Thymus (tissue), 14 donors: ENCODE data around the gene KRTAP2-2. TPM values are rescaled to one million over a fixed set of nuclear protein-coding genes. Genes with fewer than 3 reads are reported as not detected.
"Not testable (repeated sequence)": the region's sequence is repeated elsewhere in the genome, so short reads cannot be mapped to it uniquely, and the experiment has no call there.

Experiments
- DNase-seq, 9 donors: peaks; one replicate each; pipeline ENCODE4 v3.0.0-alpha.2; 2013; ENCODE audit warnings: low spot score in 9 of 9, low read depth in 6 of 9, missing footprints in 1 of 9
- H3K27ac ChIP-seq, 2 donors: one replicate each; pipeline ENCODE4 v1.5.1; 2013; ENCODE audit warnings: control low read depth in 1 of 2, low read depth in 1 of 2, low read length in 1 of 2, mild to moderate bottlenecking in 1 of 2, moderate library complexity in 1 of 2
- H3K27me3 ChIP-seq, 2 donors: one replicate each; pipeline ENCODE4 v1.5.1; 2013; ENCODE audit warnings: low read length in 1 of 2; ENCODE audit not compliant: control insufficient read depth in 2 of 2, insufficient read depth in 1 of 2
- H3K36me3 ChIP-seq, 2 donors: one replicate each; pipeline ENCODE4 v1.5.1; 2013; ENCODE audit warnings: low read length in 1 of 2, mild to moderate bottlenecking in 1 of 2, moderate library complexity in 1 of 2; ENCODE audit not compliant: control insufficient read depth in 2 of 2, insufficient read depth in 2 of 2
- H3K4me1 ChIP-seq, 2 donors: one replicate each; pipeline ENCODE4 v1.5.1; 2013; ENCODE audit warnings: low read length in 2 of 2; ENCODE audit not compliant: control insufficient read depth in 2 of 2, insufficient read depth in 2 of 2
- H3K4me3 ChIP-seq, 2 donors: one replicate each; pipeline ENCODE4 v1.5.1; 2013; ENCODE audit warnings: low read length in 2 of 2, control low read depth in 1 of 2, mild to moderate bottlenecking in 1 of 2
- H3K9me3 ChIP-seq, 2 donors: one replicate each; pipeline ENCODE4 v1.5.1; 2013; ENCODE audit warnings: low read length in 1 of 2, mild to moderate bottlenecking in 1 of 2; ENCODE audit not compliant: control insufficient read depth in 2 of 2, insufficient read depth in 1 of 2
- WGBS: extraction: QIAGEN DNeasy Blood & Tissue Kit; methylation state at CpG from one replicate; pipeline ENCODE4 v1.1.7; 2013; 5-methylcytosine and 5-hydroxymethylcytosine counted together
- long read RNA-seq, 10 donors: transcript quantifications; one replicate each; lab custom pipeline, GENCODE V29; 2026
- polyA plus RNA-seq: library from polyadenylated mRNA; stranded (reverse); fragments of 200-250 nt; gene quantifications from one replicate; pipeline ENCODE4 v1.2.3, GENCODE V29; 2013
- total RNA-seq: library from RNA; stranded (reverse); fragments of 120-200 nt; gene quantifications from one replicate; pipeline ENCODE4 v1.2.4, GENCODE V29; 2013
- donor health status: healthy.

KRTAP2-2 gene
- not detected for total RNA-seq
- not detected for polyA plus RNA-seq
- long read RNA-seq, donor 1, result 0 reads
- long read RNA-seq, donor 2, result 0 reads
- long read RNA-seq, donor 3, result 0 reads
- long read RNA-seq, donor 4, result 0 reads
- long read RNA-seq, donor 5, result 0 reads
- long read RNA-seq, donor 6, result 0 reads
- long read RNA-seq, donor 7, result 0 reads
- long read RNA-seq, donor 8, result 0 reads
- long read RNA-seq, donor 9, result 0 reads
- long read RNA-seq, donor 10, result 0 reads

DNA sequence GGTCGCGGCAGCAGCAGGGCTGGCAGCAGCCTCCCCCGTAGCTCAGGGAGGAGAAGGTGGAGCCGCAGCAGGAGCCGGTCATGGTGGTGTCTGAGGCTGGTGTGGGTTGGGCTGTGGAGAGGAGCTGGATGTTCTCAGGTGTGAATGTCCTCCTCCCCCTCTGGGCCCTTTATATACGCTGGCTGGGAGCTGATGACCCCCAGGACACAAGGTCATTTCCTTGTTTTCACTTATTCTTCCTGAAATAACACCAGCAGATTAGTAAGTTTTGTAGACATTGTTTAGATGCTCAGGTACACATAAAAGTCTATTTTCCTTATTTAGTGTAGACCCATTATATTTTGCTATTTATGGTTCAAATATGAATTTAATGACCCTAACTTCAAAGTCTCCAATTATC, at the start of gene KRTAP2-2:
Gene KRTAP2-2 (minus strand): TSS at position 101 of the 400 bp plus-strand sequence. CDS start 19 bp downstream, at position 82.
- H3K9me3 ChIP-seq, H3K36me3 ChIP-seq, H3K27me3 ChIP-seq, H3K27ac ChIP-seq, H3K4me3 ChIP-seq, H3K4me1 ChIP-seq, DNase-seq: not testable (repeated sequence)
- WGBS, result 97% methylated on average over 1 of the region's 6 CpGs

DNA sequence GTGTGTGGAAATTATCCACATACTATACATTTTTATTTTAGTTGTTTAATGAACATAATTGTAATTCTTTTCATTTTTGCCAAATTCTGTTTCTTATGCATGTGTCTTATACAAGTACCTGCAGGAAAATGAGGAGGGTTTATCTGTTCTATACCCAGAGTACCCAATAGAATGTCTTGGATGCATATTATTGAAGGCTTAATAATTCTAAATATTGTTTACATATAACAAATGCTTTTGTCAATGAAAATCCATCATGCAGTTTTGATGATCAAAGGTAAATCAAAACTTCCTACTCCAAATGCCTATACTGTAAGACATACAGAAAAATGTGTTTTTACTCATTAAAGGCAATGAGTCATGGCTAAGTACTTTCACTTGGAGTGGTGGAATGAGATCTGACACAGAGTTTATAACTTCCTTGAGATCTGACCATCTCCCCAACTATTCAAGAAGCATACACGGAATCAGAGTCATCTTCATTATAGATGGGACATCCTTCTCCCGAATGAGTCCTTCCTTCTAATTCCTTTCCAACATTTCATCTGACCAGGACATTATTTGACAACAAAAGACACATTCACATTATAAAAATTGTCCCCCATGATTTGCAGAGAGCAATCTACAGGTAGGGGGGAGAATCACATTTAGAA, 49.5 kb upstream of the KRTAP2-2 start:
- H3K36me3 ChIP-seq, H3K4me1 ChIP-seq, H3K27me3 ChIP-seq, H3K27ac ChIP-seq, DNase-seq, H3K4me3 ChIP-seq, H3K9me3 ChIP-seq: not testable (repeated sequence)
- WGBS, result 96% methylated on average over 2 of the region's 2 CpGs

GRCh38 chr17:41103896-41104295, 48.9 kb upstream of the KRTAP2-2 start:
- WGBS, result 98% methylated on average over 1 of the region's 1 CpG
- no peaks in the 10 kb centered on the region for H3K4me1 ChIP-seq

GRCh38 chr17:41101586-41102259, 46.7 kb upstream of the KRTAP2-2 start, which contains the start of gene KRTAP4-16:
TSS of gene KRTAP4-16 (minus strand) at chr17:41102209. CDS start at chr17:41102209, 0 bp downstream.
- no peak within 1 kb of the TSS for H3K27ac ChIP-seq
- 74% methylated on average over 10 of the region's 10 CpGs for WGBS
- H3K9me3 ChIP-seq, result no peaks in the 10 kb centered on the region
- H3K4me1 ChIP-seq, result no peaks in the 10 kb centered on the region
- no peaks in the 10 kb centered on the region for H3K27me3 ChIP-seq
- no peak within 1 kb of the TSS for H3K4me3 ChIP-seq
- no peak for DNase-seq
- H3K36me3 ChIP-seq, result no peaks in the 10 kb centered on the region

More at GRCh38 chr17:41103896-41104295, 48.9 kb upstream of the KRTAP2-2 start:
- Histone ChIP-seq H3K27me3 (no peaks in the 10 kb centered on the region), H3K36me3 (no peaks in the 10 kb centered on the region), H3K9me3 (no peaks in the 10 kb centered on the region), H3K4me3 (no peak overlapping the region), H3K27ac (no peak overlapping the region)
- DNase-seq, result no peak

DNA sequence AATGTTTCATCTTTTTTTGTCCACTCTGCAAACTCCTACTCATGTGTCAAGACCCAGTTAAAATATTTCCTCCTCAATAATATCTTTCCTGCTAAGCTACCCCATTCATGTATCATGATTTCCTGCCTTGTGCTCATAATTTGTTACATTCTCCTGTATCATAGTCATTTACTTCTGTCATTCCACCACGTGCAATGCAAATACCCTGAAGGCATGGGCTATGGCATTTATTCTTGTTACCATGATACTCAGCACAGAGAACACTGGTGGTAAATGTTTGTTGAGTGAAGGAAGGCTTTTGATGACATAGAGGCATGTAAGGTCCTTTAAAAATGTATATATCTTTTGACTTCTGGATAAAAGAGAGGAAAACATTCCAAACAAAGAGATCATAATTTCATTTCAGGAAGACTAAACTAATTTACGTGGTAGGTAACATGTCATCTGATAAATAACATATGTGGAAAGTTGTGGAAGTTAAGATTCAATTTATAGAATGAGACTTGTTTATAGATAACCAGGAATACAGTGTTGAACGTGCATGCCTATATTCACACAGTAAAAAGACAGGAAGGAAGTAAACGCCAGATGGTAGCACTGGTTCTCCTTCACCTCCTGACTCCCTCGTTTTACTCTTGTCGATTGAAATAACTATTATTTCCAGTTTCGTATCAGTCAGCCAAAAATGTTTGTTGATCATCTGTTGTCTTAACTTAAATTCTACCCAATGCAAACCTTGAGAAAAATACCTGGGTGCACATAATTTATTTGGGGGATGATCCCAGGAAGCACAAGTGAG, 44.9 kb upstream of the KRTAP2-2 start:
- not testable (repeated sequence) for H3K27me3 ChIP-seq, H3K36me3 ChIP-seq, H3K4me1 ChIP-seq, DNase-seq, H3K27ac ChIP-seq, H3K9me3 ChIP-seq, H3K4me3 ChIP-seq
- WGBS, result 24% methylated on average over 7 of the region's 7 CpGs

- no peak overlapping the region for H3K4me3 ChIP-seq
- H3K27me3 ChIP-seq, result no peaks in the 10 kb centered on the region
- H3K4me1 ChIP-seq, result no peaks in the 10 kb centered on the region
- H3K36me3 ChIP-seq, result no peaks in the 10 kb centered on the region
- DNase-seq, result no peak
- no peak overlapping the region for H3K27ac ChIP-seq
- WGBS, result 95% methylated on average over 6 of the region's 6 CpGs
- H3K9me3 ChIP-seq, result no peaks in the 10 kb centered on the region
These were observed 43.5 kb upstream of the KRTAP2-2 start for GRCh38 chr17:41098481-41098880.

DNA sequence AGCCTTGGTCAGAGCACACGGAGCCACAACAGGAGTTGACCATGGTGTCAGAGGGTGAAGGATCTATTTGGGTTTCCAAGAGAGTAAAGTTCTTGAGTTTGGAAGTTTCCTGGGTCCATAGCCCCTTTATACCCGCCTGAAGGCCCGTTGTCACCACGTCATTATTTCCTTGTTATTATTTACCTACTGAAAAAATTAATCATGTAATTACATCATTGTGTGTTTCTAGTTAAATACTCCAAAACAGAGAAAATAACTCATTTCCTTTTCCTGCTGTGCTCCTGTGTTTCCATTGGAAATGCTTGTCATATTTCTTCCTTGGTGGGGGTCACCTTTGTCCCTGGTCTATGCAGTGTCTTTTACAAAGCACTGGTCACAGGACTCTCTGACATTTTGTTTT, 43.0 kb upstream of the KRTAP2-2 start, which contains the start of gene KRTAP4-8:
Gene KRTAP4-8 (minus strand): TSS at position 101 of the 400 bp plus-strand sequence. CDS start 58 bp downstream, at position 43.
- no peaks in the 10 kb centered on the region for H3K27me3 ChIP-seq
- 92% methylated on average over 4 of the region's 4 CpGs for WGBS

GRCh38 chr17:41096055-41096454, 41.0 kb upstream of the KRTAP2-2 start:
- DNase-seq, result no peak
- no peaks in the 10 kb centered on the region for H3K4me1 ChIP-seq
- no peak overlapping the region for H3K27ac ChIP-seq
- WGBS, result 99% methylated on average over 7 of the region's 7 CpGs
- no peak overlapping the region for H3K4me3 ChIP-seq
- no peaks in the 10 kb centered on the region for H3K36me3 ChIP-seq
- no peaks in the 10 kb centered on the region for H3K9me3 ChIP-seq
- H3K27me3 ChIP-seq, result no peaks in the 10 kb centered on the region

More for the DNA sequence above, 43.0 kb upstream of the KRTAP2-2 start, which contains the start of gene KRTAP4-8:
- no peak for DNase-seq
- Histone ChIP-seq H3K36me3 (no peaks in the 10 kb centered on the region), H3K9me3 (no peaks in the 10 kb centered on the region), H3K4me1 (no peaks in the 10 kb centered on the region), H3K4me3 (no peak within 1 kb of the TSS), H3K27ac (no peak within 1 kb of the TSS)
